Transverse colon (tissue), 4 donors: ENCODE measurements around the gene ZBTB20. TPM values are rescaled to one million over a fixed set of nuclear protein-coding genes. Genes with fewer than 3 reads are reported as not detected.

Source experiments
- DNase-seq: peaks from one replicate; pipeline ENCODE4 v3.0.0-alpha.2; 2019
- H3K27ac ChIP-seq, 4 donors: fragments of 200-600 bp; sonication (generic); 2 replicates each; pipeline ENCODE4 v1.5.1; 2016 to 2018; ENCODE audit warnings: inconsistent platforms in 4 of 4
- H3K27me3 ChIP-seq: fragments of 200-600 bp; sonication (generic); 2 replicates; pipeline ENCODE4 v1.5.1; 2017; ENCODE audit warnings: inconsistent platforms
- H3K36me3 ChIP-seq, 4 donors: fragments of 200-600 bp; sonication (generic); 2 replicates each; pipeline ENCODE4 v1.5.1; 2017 to 2019; ENCODE audit warnings: inconsistent platforms in 4 of 4
- H3K4me1 ChIP-seq, 4 donors: fragments of 200-600 bp; sonication (generic); 2 replicates each; pipeline ENCODE4 v1.5.1; 2017 to 2020; ENCODE audit warnings: inconsistent platforms in 4 of 4
- H3K4me3 ChIP-seq, 4 donors: fragments of 200-600 bp; sonication (generic); 1 replicate in 1 of 4; 2 replicates in 3 of 4; pipeline versions ENCODE4 v1.5.1 to v1.6.1; 2017 to 2019; ENCODE audit warnings: inconsistent platforms in 4 of 4
- H3K9me3 ChIP-seq, 2 donors: fragments of 200-600 bp; sonication (generic); 2 replicates each; pipeline ENCODE4 v1.5.1; 2017 to 2019; ENCODE audit warnings: inconsistent platforms in 2 of 2
- CTCF ChIP-seq, 5 experiments: fragments of 200-600 bp in 3 of 5; fragments of 450-650 bp in 2 of 5; sonication (generic) in 3 of 5; IDR thresholded peaks; 1 replicate in 2 of 5; 2 replicates in 3 of 5; pipeline ENCODE4 v1.5.1; 2016 to 2017; ENCODE audit warnings: antibody characterized with exemption in 5 of 5, inconsistent platforms in 3 of 5, mild to moderate bottlenecking in 2 of 5, moderate library complexity in 1 of 5
- EP300 ChIP-seq: sonication (generic); formaldehyde crosslinking; IDR thresholded peaks from one replicate; pipeline ENCODE4 v1.6.1; 2017; ENCODE audit warnings: antibody characterized with exemption, low read depth
- POLR2A ChIP-seq: fragments of 450-650 bp; IDR thresholded peaks from one replicate; pipeline ENCODE4 v1.6.1; 2016; ENCODE audit warnings: antibody characterized with exemption, mild to moderate bottlenecking, moderate library complexity
- POLR2AphosphoS5 ChIP-seq, 3 donors: sonication (generic); formaldehyde crosslinking; IDR thresholded peaks; one replicate each; pipeline ENCODE4 v1.6.1; 2016; ENCODE audit warnings: antibody characterized with exemption in 3 of 3
- WGBS, 2 donors: methylation state at CpG; one replicate each; pipeline ENCODE4 v1.1.5; 2018; ENCODE audit warnings: low coverage in 1 of 2; 5-methylcytosine and 5-hydroxymethylcytosine counted together
- in situ Hi-C, 4 donors: fragments of 200-750 bp; cut with MboI; loops; one replicate each; pipeline versions ENCODE4 v1.15.0 to v1.15.1; 2017; ENCODE audit warnings: low sequenced_read_pairs in 3 of 4, low pct_ligation_motif_present in 1 of 4, low pct_unique_long_range_greater_than_20kb in 1 of 4
- intact Hi-C: fragments of 100-400 bp; cut with DNase I; formaldehyde crosslinking; loops from one replicate; pipeline ENCODE4 v1.15.1; 2023; ENCODE audit warnings: low total_unique reads
- total RNA-seq, 4 donors: library from RNA; depleted of rRNA; stranded (reverse); fragments of >200 nt; gene quantifications; one replicate each; pipeline ENCODE4 v1.1.0, GENCODE V29; 2016

Gene ZBTB20
- total RNA-seq, 4 donors from 2014 or later = 44.6 to 50.5 (median 46.4) TPM

- TF ChIP-seq POLR2A (no peak), CTCF (IDR thresholded peaks at IDR 0.05) (no peak), POLR2AphosphoS5 (IDR thresholded peaks at IDR 0.05) (no peak), EP300 (no peak)
- no peak for DNase-seq
- no peaks in the 10 kb centered on the region for H3K9me3 ChIP-seq
- no peaks in the 10 kb centered on the region for H3K36me3 ChIP-seq
- H3K27me3 ChIP-seq = no peaks in the 10 kb centered on the region
- H3K4me3 ChIP-seq = no peak overlapping the region
- H3K4me1 ChIP-seq = no peaks in the 10 kb centered on the region
- intact Hi-C loops = no loop called here
- in situ Hi-C loops = no loop called here
- no peak overlapping the region for H3K27ac ChIP-seq
- WGBS, 2 donors = 76 to 88% methylated on average over 6 of the region's 6 CpGs
Observed at GRCh38 chr3:114584734-114585371, 562.2 kb downstream of the ZBTB20 start.

DNA sequence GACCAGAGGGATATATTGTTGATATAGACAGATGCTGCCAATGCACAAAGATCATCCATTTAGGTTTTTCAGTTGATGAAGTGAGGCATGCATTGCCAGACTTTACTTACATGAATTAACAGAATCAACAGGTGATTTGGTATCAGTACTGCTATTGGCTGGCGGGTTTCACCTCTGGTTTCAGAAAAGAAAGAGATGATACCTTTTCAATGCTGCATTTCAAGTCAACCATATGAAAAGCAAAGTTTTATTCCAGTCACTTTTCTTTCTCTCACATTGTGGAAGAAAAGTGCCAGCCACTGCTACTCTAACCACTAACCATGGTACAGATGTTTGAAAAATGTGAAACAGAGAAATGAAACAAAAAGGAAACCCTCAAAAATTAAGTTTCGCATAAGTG lies 564.2 kb downstream of the ZBTB20 start:
- intact Hi-C loops = no loop called here
- H3K4me1 ChIP-seq = no peaks in the 10 kb centered on the region
- no peaks in the 10 kb centered on the region for H3K9me3 ChIP-seq
- H3K27ac ChIP-seq = no peak overlapping the region
- in situ Hi-C loops = no loop called here
- no peaks in the 10 kb centered on the region for H3K27me3 ChIP-seq
- no peaks in the 10 kb centered on the region for H3K36me3 ChIP-seq
- no peak for DNase-seq
- WGBS, 2 donors = 78 to 83% methylated on average over 2 of the region's 2 CpGs
- no peak for TF ChIP-seq CTCF (IDR thresholded peaks at IDR 0.05)
- TF ChIP-seq EP300 = no peak
- no peak for TF ChIP-seq POLR2AphosphoS5 (IDR thresholded peaks at IDR 0.05)
- TF ChIP-seq POLR2A = no peak
- no peak overlapping the region for H3K4me3 ChIP-seq

- no peak for DNase-seq
- no peak overlapping the region for H3K27ac ChIP-seq
- in situ Hi-C loops = no loop called here
Observed at GRCh38 chr3:114572364-114573062, 574.6 kb downstream of the ZBTB20 start.

More at GRCh38 chr3:114572364-114573062, 574.6 kb downstream of the ZBTB20 start:
- Histone ChIP-seq H3K4me3 (no peak overlapping the region), H3K4me1 (peaks cover 0 to 7% (median 3%) of the 10 kb centered on the region in 4 donors), H3K9me3 (no peaks in the 10 kb centered on the region), H3K27me3 (no peaks in the 10 kb centered on the region), H3K36me3 (no peaks in the 10 kb centered on the region)
- intact Hi-C loops = no loop called here
- 55 to 62% methylated on average over 3 of the region's 3 CpGs for WGBS, 2 donors
- TF ChIP-seq EP300 (no peak), POLR2AphosphoS5 (IDR thresholded peaks at IDR 0.05) (no peak), CTCF (IDR thresholded peaks at IDR 0.05) (no peak), POLR2A (no peak)
